T47D (cell line): ENCODE results near the gene S100B.

ENCODE experiments used
- DNase-seq, 2 experiments: peaks; one replicate each; pipeline versions ENCODE4 v3.0.0 to v3.0.0-alpha.2; 2011 to 2012; ENCODE audit warnings: low read depth in 1 of 2, low spot score in 1 of 2
- JUND ChIP-seq: IDR thresholded peaks from 2 replicates; pipeline ENCODE4 v1.6.1; 2012; ENCODE audit warnings: low read depth
- in situ Hi-C: cut with HindIII; loops from 2 replicates; pipeline ENCODE4 v1.10.0; 2016; ENCODE audit warnings: low sequenced_read_pairs, low pct_unique_long_range_greater_than_20kb

Gene S100B

GRCh38 chr21:46572850-46573249 lies 32.0 kb downstream of the S100B start:
- no peak for DNase-seq
- in situ Hi-C loops: no loop called here
- no peak for TF ChIP-seq JUND

DNA sequence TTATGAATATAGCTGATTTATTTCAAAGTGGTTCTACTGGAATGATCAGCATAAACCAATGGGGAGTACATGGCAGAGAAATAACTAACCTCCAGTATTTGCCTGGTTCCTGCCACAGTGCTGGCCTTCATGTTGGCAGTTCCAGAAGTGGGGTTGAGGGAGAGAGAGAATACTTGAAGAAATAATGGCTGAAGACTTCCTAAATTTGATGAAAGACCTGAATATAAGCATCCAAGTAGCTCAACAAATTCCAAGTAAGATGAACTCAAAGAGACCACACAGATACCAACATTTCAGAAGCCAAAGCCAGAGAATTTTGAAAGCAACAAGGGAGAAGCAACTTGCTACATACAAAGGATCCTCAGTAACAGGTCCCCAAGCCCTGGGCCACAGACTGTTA lies 34.3 kb downstream of the S100B start:
- no peak for DNase-seq
- in situ Hi-C loops: no loop called here
- no peak for TF ChIP-seq JUND

DNA sequence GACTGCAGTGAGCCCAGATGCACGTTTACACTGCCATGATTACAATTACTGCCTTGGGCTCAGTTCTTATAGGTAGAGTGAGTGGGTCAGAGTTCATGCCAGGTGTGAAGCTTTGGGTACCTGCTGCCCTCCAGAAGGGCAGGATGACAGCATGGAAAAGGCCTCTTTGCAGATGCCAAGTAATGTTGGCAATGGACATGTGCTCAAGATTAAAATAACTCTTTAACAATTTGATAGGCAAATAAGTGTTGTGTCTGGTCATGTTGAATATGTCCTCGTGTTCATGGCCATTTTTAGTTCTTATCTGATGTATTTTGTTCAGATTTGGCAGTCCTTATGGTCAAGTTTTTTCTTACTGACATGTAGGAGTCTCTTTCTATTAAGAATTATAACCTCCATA lies 34.8 kb downstream of the S100B start:
- no peak for DNase-seq
- no peak for TF ChIP-seq JUND
- in situ Hi-C loops: no loop called here

DNA sequence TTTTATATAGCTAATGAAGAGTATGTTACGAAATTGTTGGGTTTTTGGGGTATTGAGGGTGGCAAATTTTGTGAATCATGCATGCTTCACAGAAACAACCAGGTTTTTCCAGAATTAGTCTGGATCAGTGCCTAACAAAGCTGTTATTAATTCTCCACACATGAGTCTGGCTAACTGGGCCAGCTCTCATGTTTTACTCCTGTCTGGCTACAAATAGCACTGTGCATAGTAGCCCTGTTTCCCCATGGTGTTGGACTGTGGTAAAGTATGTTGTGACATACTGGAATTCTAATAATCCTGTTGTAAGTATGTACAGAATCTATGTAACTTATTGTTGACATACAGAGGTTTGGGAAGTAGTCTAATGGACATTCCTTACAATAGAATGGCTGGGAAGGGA lies 35.8 kb downstream of the S100B start:
- TF ChIP-seq JUND: no peak
- DNase-seq: no peak
- in situ Hi-C loops: no loop called here

- no peak for DNase-seq
- in situ Hi-C loops: no loop called here
- no peak for TF ChIP-seq JUND
These were observed 36.3 kb downstream of the S100B start for GRCh38 chr21:46568562-46568961.

DNA sequence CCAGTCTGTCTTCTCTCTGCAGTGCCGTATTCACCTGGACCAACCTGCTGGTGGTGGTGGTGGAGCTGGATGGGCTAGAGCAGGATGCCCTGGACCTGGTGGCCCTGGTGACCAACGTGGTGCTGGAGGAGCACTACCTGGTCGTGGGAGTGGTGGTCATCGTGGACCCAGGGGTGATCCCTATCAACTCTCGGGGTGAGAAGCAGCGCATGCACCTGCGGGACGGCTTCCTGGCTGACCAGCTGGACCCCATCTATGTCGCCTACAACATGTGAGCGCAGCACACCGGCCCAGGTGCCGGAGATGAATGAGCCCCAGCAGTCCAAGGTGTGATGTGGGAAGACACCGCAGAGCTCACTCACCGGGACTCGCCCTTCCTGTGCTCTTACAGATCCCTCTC lies 37.5 kb downstream of the S100B start:
- no peak for DNase-seq
- TF ChIP-seq JUND: no peak
- in situ Hi-C loops: no loop called here

DNA sequence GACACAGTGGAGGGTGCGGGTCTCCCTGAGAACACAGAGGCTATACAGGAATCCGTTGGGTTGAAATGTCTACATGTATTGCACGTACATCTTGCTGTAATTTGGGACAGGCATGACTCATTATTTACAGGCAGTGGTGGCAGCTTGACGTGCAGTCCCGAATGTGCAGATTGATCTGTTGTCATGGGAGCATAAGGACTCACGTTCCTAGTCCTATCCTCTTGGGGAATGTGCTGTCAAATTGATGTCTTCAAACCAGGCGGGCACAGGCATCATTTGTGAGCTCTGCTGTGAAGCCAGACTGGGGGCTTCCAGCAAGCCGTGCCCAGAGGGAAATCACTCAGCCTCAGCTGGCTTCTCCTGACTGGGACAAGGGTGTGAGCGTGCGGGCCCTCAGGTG lies 40.5 kb downstream of the S100B start:
- no peak for DNase-seq
- no peak for TF ChIP-seq JUND
- in situ Hi-C loops: no loop called here

DNA sequence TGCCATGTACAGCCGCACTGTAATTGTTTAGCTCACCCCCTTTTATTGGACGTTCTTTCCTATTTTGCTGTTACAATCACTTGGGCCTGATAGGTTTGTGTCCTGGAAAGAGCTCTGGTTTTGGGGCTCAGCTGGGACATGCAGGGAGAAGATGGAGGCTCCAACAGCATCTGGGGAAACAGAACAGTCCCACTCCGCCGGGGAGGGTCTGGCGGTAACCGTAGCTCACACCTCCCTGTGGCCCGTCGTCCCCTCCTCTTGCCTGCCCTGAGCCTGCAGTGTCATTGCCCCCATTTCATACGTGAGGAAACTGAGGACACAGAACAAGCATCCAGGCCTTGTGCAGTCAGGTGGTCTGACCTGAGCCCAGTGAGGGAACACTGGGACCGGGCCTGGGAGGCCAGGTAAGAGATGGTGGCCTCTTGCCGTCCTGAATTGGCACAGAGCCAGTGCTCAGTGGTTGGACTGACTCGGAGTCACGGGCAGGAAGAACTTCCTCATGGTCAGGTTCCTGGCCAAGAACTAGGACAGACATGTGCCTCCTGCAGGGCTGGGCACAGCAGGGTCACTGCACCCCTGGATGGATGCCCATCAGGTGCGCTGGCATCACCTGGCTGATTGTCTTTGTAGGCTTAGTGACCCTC lies 41.8 kb downstream of the S100B start:
- TF ChIP-seq JUND: no peak
- in situ Hi-C loops: no loop called here
- no peak for DNase-seq

- in situ Hi-C loops: no loop called here
- no peak for DNase-seq
- no peak for TF ChIP-seq JUND
These were observed 42.4 kb downstream of the S100B start for GRCh38 chr21:46562472-46562871.

DNA sequence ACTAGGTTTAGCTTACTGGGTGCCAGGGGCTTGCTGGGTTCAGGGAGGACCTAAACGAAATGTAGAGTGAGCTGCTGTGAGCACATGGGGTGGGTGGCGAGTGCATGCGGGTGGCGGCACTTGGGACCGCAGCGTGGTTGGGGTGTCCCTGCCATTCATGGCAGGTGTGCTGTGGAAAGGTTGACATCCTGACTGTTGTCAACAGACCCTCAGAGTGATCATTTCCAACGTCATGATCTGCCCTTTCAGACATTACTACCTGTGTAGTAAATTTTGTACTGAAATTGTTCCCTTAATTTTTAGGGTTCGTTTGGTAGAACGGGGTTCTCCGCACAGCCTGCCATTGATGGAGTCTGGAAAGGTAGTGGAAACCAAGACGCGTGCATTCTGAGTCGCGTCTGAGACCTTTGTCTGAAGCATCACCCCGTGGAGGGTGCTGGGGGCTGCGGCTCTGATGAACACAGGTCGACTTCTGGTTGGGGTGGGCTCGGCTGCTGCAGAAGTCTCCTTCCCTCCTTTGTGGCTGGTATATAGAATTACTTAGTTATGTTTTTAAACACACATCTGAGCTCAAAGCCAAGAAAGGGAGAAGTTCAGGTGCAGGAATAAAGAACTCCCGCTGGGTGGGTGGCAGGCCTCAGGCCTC lies 43.3 kb downstream of the S100B start:
- no peak for DNase-seq
- no peak for TF ChIP-seq JUND
- in situ Hi-C loops: no loop called here

DNA sequence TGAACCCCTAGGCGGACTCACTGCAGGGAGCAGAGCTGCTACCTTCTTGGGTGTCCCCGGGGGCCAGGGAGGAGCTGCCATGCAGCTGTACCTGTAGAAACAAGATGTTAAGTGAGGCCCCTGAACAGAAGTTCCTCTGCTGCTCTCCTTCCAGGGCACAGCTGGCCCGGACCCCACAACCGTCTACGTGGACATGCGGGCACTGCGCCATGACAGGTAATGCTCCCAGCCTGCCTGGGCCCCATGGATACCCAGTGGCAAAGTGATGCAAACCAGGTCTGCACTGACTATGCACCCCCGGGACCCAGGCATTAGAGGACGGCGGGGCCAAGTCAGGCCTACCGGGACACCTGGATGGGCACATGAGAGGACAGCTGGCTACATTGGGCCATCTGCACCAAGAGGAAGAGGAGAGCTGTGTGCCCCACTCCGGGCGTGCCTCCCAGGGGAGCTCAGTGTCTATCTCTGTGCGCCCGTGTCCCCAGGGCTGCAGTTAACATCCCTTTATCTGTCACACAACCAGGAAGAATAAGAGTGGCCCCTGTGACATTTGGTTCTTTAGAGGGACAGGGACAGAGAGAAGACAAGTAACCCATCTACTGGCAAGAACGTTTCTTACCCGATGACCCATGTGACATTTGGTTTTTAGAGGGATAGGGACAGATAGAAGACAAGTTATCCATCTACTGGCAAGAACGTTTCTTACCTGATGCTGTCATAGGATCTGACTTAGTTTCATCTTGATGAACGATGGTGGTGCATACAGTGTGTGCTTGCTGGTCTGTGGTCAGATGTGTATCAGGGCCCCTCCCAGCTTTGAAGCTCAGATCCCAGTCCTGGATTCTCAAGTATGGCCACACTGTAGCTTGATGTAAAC lies 44.1 kb downstream of the S100B start:
- no peak for TF ChIP-seq JUND
- DNase-seq: no peak
- in situ Hi-C loops: no loop called here

GRCh38 chr21:46559291-46559983 lies 45.4 kb downstream of the S100B start:
- in situ Hi-C loops: no loop called here
- TF ChIP-seq JUND: no peak
- no peak for DNase-seq

GRCh38 chr21:46557919-46558392 lies 46.9 kb downstream of the S100B start:
- TF ChIP-seq JUND: no peak
- no peak for DNase-seq
- in situ Hi-C loops: no loop called here
